Measurements from ENCODE around the gene NHEJ1. TPM values are rescaled to one million over a fixed set of nuclear protein-coding genes. Genes with fewer than 3 reads are reported as not detected.

NHEJ1 gene
- polyA plus RNA-seq, 3 donors: 12.6 to 20.9 (median 20.3) TPM

DNA sequence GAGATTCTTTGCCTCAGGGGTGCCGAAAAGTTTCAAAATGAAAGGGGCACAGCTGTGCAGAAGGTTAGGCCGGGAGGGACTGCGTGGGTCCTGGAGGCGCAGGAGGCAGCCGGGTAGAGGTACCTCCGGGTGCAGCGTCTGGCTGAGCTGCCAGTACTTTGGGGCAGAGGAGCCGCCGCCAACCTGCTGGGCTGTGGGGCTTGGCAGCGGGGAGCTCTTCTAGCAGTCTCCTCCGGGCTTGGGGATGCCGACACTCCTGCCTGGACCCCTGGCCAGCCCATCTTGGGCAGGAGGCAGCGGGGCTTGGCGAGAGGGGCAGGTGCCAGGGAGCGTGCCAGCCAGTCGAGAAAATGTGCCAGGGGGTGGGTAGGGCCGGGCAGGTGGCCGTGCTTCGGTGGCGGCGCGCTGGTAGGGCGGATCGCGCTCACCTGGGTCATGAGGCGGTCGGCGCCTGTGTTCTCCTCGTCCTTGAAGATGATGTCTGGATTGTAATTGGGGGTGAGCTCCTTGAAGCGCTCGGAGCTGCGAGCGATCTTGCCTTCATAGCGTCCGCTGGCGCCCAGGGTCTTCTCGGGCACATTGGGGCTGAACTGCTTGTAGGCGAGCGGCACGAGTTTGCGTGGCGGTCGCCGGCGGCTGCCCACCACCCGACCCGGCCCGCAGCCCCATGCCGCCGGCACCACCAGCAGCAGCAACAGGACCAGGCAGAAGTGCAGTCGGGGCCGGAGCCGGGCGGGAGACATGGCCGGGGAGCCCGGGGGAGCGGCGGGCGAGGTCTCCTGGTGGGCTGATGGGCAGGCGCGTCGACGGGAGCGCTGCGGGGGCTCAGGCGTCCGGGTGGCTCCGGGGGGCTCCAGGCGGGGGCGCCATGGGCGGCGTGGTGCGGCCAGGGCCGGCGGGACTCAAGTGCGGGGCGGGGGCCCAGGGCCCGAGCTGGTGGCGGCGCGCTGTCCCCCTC, 100.6 kb downstream of the NHEJ1 start:
- H4K20me1 ChIP-seq (ENCODE audit: insufficient read depth, low read length): no peaks in the 10 kb centered on the region
- H2AFZ ChIP-seq (ENCODE audit: insufficient read depth, low read depth, low read length, poor library complexity, severe bottlenecking): no peak overlapping the region
- no peak for DNase-seq
- Mint-ChIP-seq H3K4me3 (peak overlapping the region; percentile 47 to 81), H3K4me1 (peaks cover 17% of the 10 kb centered on the region), H3K9me3 (peaks cover 0 to 31% (median 4%) of the 10 kb centered on the region in 7 donors), H3K27me3 (ENCODE audit: low read depth in 3 of 3) (peaks cover 78 to 94% (median 84%) of the 10 kb centered on the region in 3 donors), H3K27ac (no peak overlapping the region), H3K36me3 (peaks cover 0 to 7% of the 10 kb centered on the region in 2 donors)
- H3K4me2 ChIP-seq (replicated peaks; ENCODE audit: extremely low read depth, low read length, poor library complexity, severe bottlenecking): no peak overlapping the region
- no peak overlapping the region for H3K9ac ChIP-seq (ENCODE audit: insufficient read depth, low read length, poor library complexity, severe bottlenecking)
- intact Hi-C loops (cut with micrococcal nuclease): loop anchor here (2.0 to 10.0 kb wide), 5 partner anchors 57 to 245 kb away; partner anchors contain the start of gene PTPRN (in 1 of the 2)
- TF ChIP-seq, protein P1, sequence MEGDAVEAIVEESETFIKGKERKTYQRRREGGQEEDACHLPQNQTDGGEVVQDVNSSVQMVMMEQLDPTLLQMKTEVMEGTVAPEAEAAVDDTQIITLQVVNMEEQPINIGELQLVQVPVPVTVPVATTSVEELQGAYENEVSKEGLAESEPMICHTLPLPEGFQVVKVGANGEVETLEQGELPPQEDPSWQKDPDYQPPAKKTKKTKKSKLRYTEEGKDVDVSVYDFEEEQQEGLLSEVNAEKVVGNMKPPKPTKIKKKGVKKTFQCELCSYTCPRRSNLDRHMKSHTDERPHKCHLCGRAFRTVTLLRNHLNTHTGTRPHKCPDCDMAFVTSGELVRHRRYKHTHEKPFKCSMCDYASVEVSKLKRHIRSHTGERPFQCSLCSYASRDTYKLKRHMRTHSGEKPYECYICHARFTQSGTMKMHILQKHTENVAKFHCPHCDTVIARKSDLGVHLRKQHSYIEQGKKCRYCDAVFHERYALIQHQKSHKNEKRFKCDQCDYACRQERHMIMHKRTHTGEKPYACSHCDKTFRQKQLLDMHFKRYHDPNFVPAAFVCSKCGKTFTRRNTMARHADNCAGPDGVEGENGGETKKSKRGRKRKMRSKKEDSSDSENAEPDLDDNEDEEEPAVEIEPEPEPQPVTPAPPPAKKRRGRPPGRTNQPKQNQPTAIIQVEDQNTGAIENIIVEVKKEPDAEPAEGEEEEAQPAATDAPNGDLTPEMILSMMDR (IDR thresholded peaks at IDR 0.05): no peak
- H3K27ac ChIP-seq (ENCODE audit: low read depth in 1 of 2, low read length in 2 of 2): no peak overlapping the region
- no peaks in the 10 kb centered on the region for H3K79me2 ChIP-seq (ENCODE audit: insufficient read depth, low read length)
- H3K4me1 ChIP-seq (ENCODE audit: control insufficient read depth in 1 of 2, insufficient read depth in 2 of 2, low read length in 2 of 2): peaks cover 9 to 15% of the 10 kb centered on the region in 2 donors
- H3K36me3 ChIP-seq (replicated peaks in 1 of 2; ENCODE audit: control insufficient read depth in 1 of 2, insufficient read depth in 2 of 2, low read length in 2 of 2): no peaks in the 10 kb centered on the region
- WGBS (ENCODE audit: insufficient coverage): 5% methylated on average over 76 of the region's 81 CpGs
- no peak overlapping the region for H3K4me3 ChIP-seq (replicated peaks in 1 of 3; ENCODE audit: low read depth in 2 of 3, low read length in 3 of 3)
- peaks cover 0 to 28% of the 10 kb centered on the region in 2 donors for H3K9me3 ChIP-seq (replicated peaks in 1 of 2; ENCODE audit: control insufficient read depth in 1 of 2, insufficient read depth in 1 of 2, low read length in 2 of 2)
- peaks cover 70 to 90% of the 10 kb centered on the region in 2 donors for H3K27me3 ChIP-seq (ENCODE audit: control insufficient read depth in 2 of 2, insufficient read depth in 2 of 2, low read length in 2 of 2)

DNA sequence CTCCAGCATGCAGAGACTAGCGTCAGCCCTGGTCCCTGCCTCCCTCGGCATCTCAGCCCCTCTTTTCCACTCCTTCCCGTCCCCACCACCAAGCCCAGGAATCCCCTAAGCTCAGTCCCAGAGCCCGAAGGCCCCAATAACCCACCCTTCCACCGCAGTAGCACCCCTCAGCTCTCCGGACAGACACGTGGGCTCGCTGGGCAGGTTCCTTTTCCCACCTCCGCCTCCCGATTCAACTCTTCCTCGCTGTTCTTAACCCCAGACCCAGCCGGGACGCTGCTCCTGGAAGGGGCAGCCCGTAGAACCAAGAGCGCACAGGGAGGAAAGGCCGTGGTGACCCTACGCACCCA, 101.3 kb downstream of the NHEJ1 start:
- peaks cover 0 to 28% of the 10 kb centered on the region in 2 donors for H3K9me3 ChIP-seq (replicated peaks in 1 of 2; ENCODE audit: control insufficient read depth in 1 of 2, insufficient read depth in 1 of 2, low read length in 2 of 2)
- no peak overlapping the region for H3K4me2 ChIP-seq (replicated peaks; ENCODE audit: extremely low read depth, low read length, poor library complexity, severe bottlenecking)
- Mint-ChIP-seq H3K4me3 (peak overlapping the region in 1 of 2 donors; percentile 81), H3K27ac (no peak overlapping the region), H3K36me3 (peaks cover 0 to 6% of the 10 kb centered on the region in 2 donors), H3K4me1 (peaks cover 17% of the 10 kb centered on the region), H3K27me3 (ENCODE audit: low read depth in 3 of 3) (peaks cover 74 to 92% (median 88%) of the 10 kb centered on the region in 3 donors), H3K9me3 (peaks cover 0 to 31% (median 4%) of the 10 kb centered on the region in 7 donors)
- WGBS (ENCODE audit: insufficient coverage): 3% methylated on average over 17 of the region's 17 CpGs
- peaks cover 64 to 88% of the 10 kb centered on the region in 2 donors for H3K27me3 ChIP-seq (ENCODE audit: control insufficient read depth in 2 of 2, insufficient read depth in 2 of 2, low read length in 2 of 2)
- TF ChIP-seq, protein P1 (IDR thresholded peaks at IDR 0.05): no peak
- H4K20me1 ChIP-seq (ENCODE audit: insufficient read depth, low read length): no peaks in the 10 kb centered on the region
- intact Hi-C loops (cut with micrococcal nuclease): loop anchor here (2.0 to 10.0 kb wide), 5 partner anchors 58 to 245 kb away; partner anchors contain the start of gene PTPRN (in 1 of the 2)
- no peak for DNase-seq
- peaks cover 9 to 15% of the 10 kb centered on the region in 2 donors for H3K4me1 ChIP-seq (ENCODE audit: control insufficient read depth in 1 of 2, insufficient read depth in 2 of 2, low read length in 2 of 2)
- no peak overlapping the region for H2AFZ ChIP-seq (ENCODE audit: insufficient read depth, low read depth, low read length, poor library complexity, severe bottlenecking)
- H3K4me3 ChIP-seq (replicated peaks in 1 of 3; ENCODE audit: low read depth in 2 of 3, low read length in 3 of 3): no peak overlapping the region
- no peak overlapping the region for H3K9ac ChIP-seq (ENCODE audit: insufficient read depth, low read length, poor library complexity, severe bottlenecking)
- H3K79me2 ChIP-seq (ENCODE audit: insufficient read depth, low read length): no peaks in the 10 kb centered on the region
- H3K27ac ChIP-seq (ENCODE audit: low read depth in 1 of 2, low read length in 2 of 2): no peak overlapping the region
- H3K36me3 ChIP-seq (replicated peaks in 1 of 2; ENCODE audit: control insufficient read depth in 1 of 2, insufficient read depth in 2 of 2, low read length in 2 of 2): no peaks in the 10 kb centered on the region
